ENCODE measurements around the gene SPATA31A3.
"Not testable (repeated sequence)": the region's sequence is repeated elsewhere in the genome, so short reads cannot be mapped to it uniquely, and the experiment has no call there.

Gene SPATA31A3

GRCh38 chr9:66992450-66992849 is at the start of gene SPATA31A3:
Gene SPATA31A3, minus strand, starts transcription at chr9:66992550. Its CDS starts 29 bp downstream, at chr9:66992521.
- DNase-seq (ENCODE audit: low read depth in 1 of 2, low spot score in 1 of 2): not testable (repeated sequence)

GRCh38 chr9:66952576-66952975 is 39.8 kb downstream of the SPATA31A3 start:
- not testable (repeated sequence) for DNase-seq (ENCODE audit: low read depth in 1 of 2, low spot score in 1 of 2)

GRCh38 chr9:66942400-66943155 is 49.8 kb downstream of the SPATA31A3 start:
- not testable (repeated sequence) for DNase-seq (ENCODE audit: low read depth in 1 of 2, low spot score in 1 of 2)

DNA sequence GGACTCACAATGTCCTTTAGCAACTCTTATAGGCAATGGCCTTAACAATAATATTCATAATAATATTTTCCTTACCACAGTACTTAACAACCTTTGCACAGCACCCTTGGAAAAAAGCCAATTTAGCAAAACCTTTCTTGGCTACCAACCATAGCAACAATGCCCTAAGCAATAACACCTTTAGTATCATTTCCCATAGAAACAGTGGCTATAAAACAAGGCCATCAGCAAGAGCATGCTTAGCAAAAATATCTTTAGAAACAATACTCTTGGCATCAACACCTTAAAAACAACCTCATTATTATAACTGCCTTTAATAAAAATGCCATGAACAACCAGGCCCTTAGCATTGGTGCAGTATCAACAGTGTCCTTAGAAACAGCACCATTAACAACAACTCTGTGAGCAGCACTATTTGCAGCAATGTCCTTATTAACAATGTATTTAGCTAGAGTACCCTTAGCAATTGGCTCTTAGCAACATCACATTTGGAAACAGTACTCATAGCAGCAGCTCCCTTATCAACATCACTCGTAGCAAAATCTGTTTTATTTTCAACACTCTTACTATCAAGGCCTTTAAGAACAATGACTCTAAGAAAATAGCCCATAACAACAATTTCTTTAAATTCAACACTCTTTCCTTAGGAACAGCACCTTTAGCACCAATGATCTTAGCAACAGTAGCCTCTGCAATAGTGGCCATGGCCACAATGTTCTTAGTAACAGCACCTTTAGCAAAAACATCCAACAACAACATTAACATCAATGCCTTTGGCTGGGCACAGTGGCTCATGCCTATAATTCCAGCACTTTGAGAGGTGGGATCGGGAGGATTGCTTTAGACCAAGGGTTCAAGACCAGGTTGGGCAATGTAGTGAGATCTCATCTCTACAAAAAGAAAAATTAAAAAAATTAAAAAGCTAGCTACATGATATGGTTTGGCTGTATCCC is 52.2 kb downstream of the SPATA31A3 start:
- not testable (repeated sequence) for DNase-seq (ENCODE audit: low read depth in 1 of 2, low spot score in 1 of 2)

DNA sequence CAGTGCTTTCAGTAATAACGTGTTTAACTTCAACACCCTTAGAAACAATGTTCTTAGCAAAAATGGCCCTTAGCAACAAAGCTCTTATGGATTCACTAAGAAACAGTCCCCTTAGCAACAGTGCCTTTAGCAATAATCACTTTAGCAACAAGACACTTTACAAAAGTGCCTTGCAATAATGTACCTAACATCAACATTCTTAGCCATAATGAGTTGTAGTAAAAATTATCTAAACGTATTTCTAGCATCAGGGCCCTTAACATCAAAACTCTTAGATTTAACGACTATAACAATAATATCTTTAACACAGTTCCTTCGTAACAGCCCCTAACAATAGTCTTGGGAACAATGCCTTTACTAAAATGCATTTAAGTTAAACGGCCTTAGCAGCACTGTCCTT is 54.0 kb downstream of the SPATA31A3 start:
- DNase-seq (ENCODE audit: low read depth in 1 of 2, low spot score in 1 of 2): not testable (repeated sequence)

- not testable (repeated sequence) for DNase-seq (ENCODE audit: low read depth in 1 of 2, low spot score in 1 of 2)
These were observed 54.7 kb downstream of the SPATA31A3 start for GRCh38 chr9:66937662-66938061.
